K562 (cell line): ENCODE results near the gene TTBK1. TPM values are rescaled to one million over a fixed set of nuclear protein-coding genes. Genes with fewer than 3 reads are reported as not detected.

Source experiments
- CTBP1 ChIP-seq: fragments of 450-650 bp; IDR thresholded peaks from 2 replicates; pipeline ENCODE4 v1.6.1; 2016; ENCODE audit warnings: borderline replicate concordance
- CXXC5 ChIP-seq: fragments of 250-450 bp; sonication (Bioruptor Pico); IDR thresholded peaks from 2 replicates; pipeline ENCODE4 v1.8.0; 2022; ENCODE audit warnings: inconsistent platforms, mild to moderate bottlenecking, moderate library complexity
- EGR1 ChIP-seq: fragments of 450-650 bp; conservative IDR thresholded peaks from 2 replicates; pipeline ENCODE4 v1.6.1; 2017; ENCODE audit warnings: mild to moderate bottlenecking
- HDGF ChIP-seq: fragments of 450-650 bp; IDR thresholded peaks from 2 replicates; pipeline ENCODE4 v1.6.1; 2016
- MEF2A ChIP-seq: IDR thresholded peaks from 2 replicates; pipeline ENCODE4 v1.6.1; 2011; ENCODE audit warnings: low read depth, mild to moderate bottlenecking, low read length, moderate library complexity; ENCODE audit not compliant: control insufficient read depth
- MGA ChIP-seq: fragments of 450-650 bp; IDR thresholded peaks from 2 replicates; pipeline ENCODE4 v1.6.1; 2016; ENCODE audit warnings: mild to moderate bottlenecking, moderate library complexity
- MTA1 ChIP-seq: fragments of 450-650 bp; IDR thresholded peaks from 2 replicates; pipeline ENCODE4 v1.6.1; 2017; ENCODE audit warnings: borderline replicate concordance
- NCOA6 ChIP-seq: fragments of 450-650 bp; IDR thresholded peaks from 2 replicates; pipeline ENCODE4 v1.6.1; 2017; ENCODE audit warnings: mild to moderate bottlenecking
- SMARCA5 ChIP-seq: fragments of 450-650 bp; IDR thresholded peaks from 2 replicates; pipeline ENCODE4 v1.6.1; 2016
- THAP12 ChIP-seq: fragments of 250-450 bp; sonication (Bioruptor Pico); IDR thresholded peaks from 2 replicates; pipeline ENCODE4 v1.9.0; 2021; ENCODE audit warnings: mild to moderate bottlenecking, inconsistent platforms
- ZNF263 ChIP-seq: sonication (generic); formaldehyde crosslinking; IDR thresholded peaks from 2 replicates; pipeline ENCODE4 v1.8.0; 2022; ENCODE audit warnings: mild to moderate bottlenecking, missing genetic modification reagents, borderline replicate concordance
- ZNF282 ChIP-seq: sonication (generic); formaldehyde crosslinking; IDR thresholded peaks from 2 replicates; pipeline ENCODE4 v1.8.1; 2023; ENCODE audit warnings: missing genetic modification reagents
- polyA plus RNA-seq, 8 experiments: library from polyadenylated mRNA; depleted of rRNA in 4 of 8; stranded (reverse) in 5 of 8; unstranded in 3 of 8; fragments of >200 nt; fragmentation: Nextera tagmentation in 2 of 8; fragmentation: Illumina TruSeq in 1 of 8; extraction: Ambion mirVana in 2 of 8; extraction: Trizol in 1 of 8; gene quantifications; 2 replicates each; pipeline versions ENCODE4 v1.2.1 to v1.2.3, GENCODE V29; 2011 to 2014; ENCODE audit warnings: inconsistent platforms in 1 of 8, missing spikeins in 1 of 8
- total RNA-seq, 7 experiments: library from RNA; depleted of rRNA in 6 of 7; stranded (reverse); fragments of >200 nt in 6 of 7; fragmentation: Illumina TruSeq in 2 of 7; extraction: Trizol in 2 of 7; gene quantifications; 2 replicates each; pipeline versions ENCODE4 v1.2.1 to v1.2.3, GENCODE V29; 2011 to 2021; ENCODE audit warnings: low replicate concordance in 1 of 7
- TF ChIP-seq, protein P1 (sequence below): sonication (generic); formaldehyde crosslinking; IDR thresholded peaks from 2 replicates; pipeline ENCODE4 v1.8.0; 2022; ENCODE audit warnings: mild to moderate bottlenecking, missing genetic modification reagents

TTBK1 gene
- total and polyA plus RNA-seq, 9 of the 15 experiments (the other 6 are each of a cell fraction or from before 2014, with no cell fraction given): not detected

GRCh38 chr6:43308101-43308989 is 65.1 kb downstream of the TTBK1 start, which contains the start of gene CRIP3 (continued):
- TF ChIP-seq THAP12 (CRISPR knock-in tag): no peak
- peak; percentile 46; the same call in 1 of the 2 replicates for TF ChIP-seq CTBP1
- no peak for TF ChIP-seq HDGF
- no peak for TF ChIP-seq NCOA6
- TF ChIP-seq ZNF263 (CRISPR knock-in tag): peak; percentile 50; the same call in 1 of the 2 replicates
- no peak for TF ChIP-seq MEF2A
- TF ChIP-seq, protein P1, sequence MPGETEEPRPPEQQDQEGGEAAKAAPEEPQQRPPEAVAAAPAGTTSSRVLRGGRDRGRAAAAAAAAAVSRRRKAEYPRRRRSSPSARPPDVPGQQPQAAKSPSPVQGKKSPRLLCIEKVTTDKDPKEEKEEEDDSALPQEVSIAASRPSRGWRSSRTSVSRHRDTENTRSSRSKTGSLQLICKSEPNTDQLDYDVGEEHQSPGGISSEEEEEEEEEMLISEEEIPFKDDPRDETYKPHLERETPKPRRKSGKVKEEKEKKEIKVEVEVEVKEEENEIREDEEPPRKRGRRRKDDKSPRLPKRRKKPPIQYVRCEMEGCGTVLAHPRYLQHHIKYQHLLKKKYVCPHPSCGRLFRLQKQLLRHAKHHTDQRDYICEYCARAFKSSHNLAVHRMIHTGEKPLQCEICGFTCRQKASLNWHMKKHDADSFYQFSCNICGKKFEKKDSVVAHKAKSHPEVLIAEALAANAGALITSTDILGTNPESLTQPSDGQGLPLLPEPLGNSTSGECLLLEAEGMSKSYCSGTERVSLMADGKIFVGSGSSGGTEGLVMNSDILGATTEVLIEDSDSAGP: no peak
- TF ChIP-seq CXXC5 (CRISPR knock-in tag): peak; percentile 51
- no peak for TF ChIP-seq SMARCA5
- TF ChIP-seq MTA1: no peak
- TF ChIP-seq MGA: no peak
- TF ChIP-seq EGR1: peak; percentile 55
- TF ChIP-seq ZNF282: no peak
